Activated CD4-positive, alpha-beta memory T cell treated with anti-CD3 and anti-CD28 coated beads for 36 hours (primary cell): ENCODE data around the gene SLC30A3. TPM values are rescaled to one million over a fixed set of nuclear protein-coding genes. Genes with fewer than 3 reads are reported as not detected.
"Not testable (repeated sequence)": the region's sequence is repeated elsewhere in the genome, so short reads cannot be mapped to it uniquely, and the experiment has no call there.

Experiments
- CTCF ChIA-PET: fragments of 350-600 bp; sonication (Branson Sonifier 250); formaldehyde crosslinking; loops from one replicate; lab custom pipeline; 2021; ENCODE audit warnings: antibody characterized with exemption, inconsistent platforms; lab: Charles Lee
- POLR2A ChIA-PET: fragments of 350-600 bp; sonication (Branson Sonifier 250); formaldehyde crosslinking; loops from one replicate; lab custom pipeline; 2021; ENCODE audit warnings: antibody characterized with exemption; lab: Charles Lee
- DNase-seq: peaks from one replicate; pipeline ENCODE4 v3.0.0-alpha.2; 2020
- H3K27ac Mint-ChIP-seq: one replicate; pipeline ENCODE4 v1.8.0; 2021; ENCODE audit warnings: mixed read lengths
- H3K27me3 Mint-ChIP-seq: one replicate; pipeline ENCODE4 v1.8.0; 2021; ENCODE audit warnings: mixed read lengths
- H3K36me3 Mint-ChIP-seq: one replicate; pipeline ENCODE4 v1.8.0; 2021; ENCODE audit warnings: mixed read lengths
- H3K4me1 Mint-ChIP-seq: one replicate; pipeline ENCODE4 v1.8.0; 2021; ENCODE audit warnings: low read depth, mixed read lengths
- H3K4me3 Mint-ChIP-seq: one replicate; pipeline ENCODE4 v1.8.0; 2021; ENCODE audit warnings: mild to moderate bottlenecking, mixed read lengths
- H3K9me3 Mint-ChIP-seq: one replicate; pipeline ENCODE4 v1.8.0; 2021; ENCODE audit warnings: mixed read lengths
- intact Hi-C: fragments of 100-400 bp; cut with micrococcal nuclease; formaldehyde crosslinking; loops from one replicate; pipeline ENCODE4 v1.15.1; 2023
- total RNA-seq, 2 experiments: library from RNA; stranded (reverse); gene quantifications; one replicate each; pipeline ENCODE4 v1.2.3, GENCODE V29; 2021

Gene SLC30A3
- total RNA-seq, 2 experiments from 2014 or later = 0.86 to 0.90 TPM

GRCh38 chr2:27268296-27268695 lies 5.4 kb upstream of the SLC30A3 start:
- POLR2A ChIA-PET = not testable (repeated sequence)

GRCh38 chr2:27265536-27265870 lies 2.7 kb upstream of the SLC30A3 start:
- H3K4me1 Mint-ChIP-seq = peaks cover 23% of the 10 kb centered on the region
- no peak overlapping the region for H3K27ac Mint-ChIP-seq

More at GRCh38 chr2:27268296-27268695, 5.4 kb upstream of the SLC30A3 start:
- Mint-ChIP-seq H3K27me3 (peaks cover 23% of the 10 kb centered on the region), H3K4me1 (peaks cover 14% of the 10 kb centered on the region)
- CTCF ChIA-PET = interaction anchor here (7.9 kb wide), 1 partner anchor 12 kb away, joined by 94 read pairs; the partner anchor contains the start of gene TRIM54
- H3K9me3 Mint-ChIP-seq, H3K27ac Mint-ChIP-seq, intact Hi-C loops, H3K36me3 Mint-ChIP-seq, DNase-seq, H3K4me3 Mint-ChIP-seq: not testable (repeated sequence)

GRCh38 chr2:27264753-27265535 lies 2.1 kb upstream of the SLC30A3 start:
- Mint-ChIP-seq H3K4me1 (peaks cover 23% of the 10 kb centered on the region), H3K9me3 (no peaks in the 10 kb centered on the region), H3K36me3 (no peaks in the 10 kb centered on the region), H3K4me3 (peak overlapping the region; percentile 72), H3K27ac (no peak overlapping the region), H3K27me3 (peaks cover 42% of the 10 kb centered on the region)
- ChIA-PET POLR2A (interaction anchor here (0.8 kb wide), 1 partner anchor 35 kb away, joined by 3 read pairs; no protein-coding TSS in a partner anchor), CTCF (interaction anchor here (0.6 to 7.9 kb wide), 15 partner anchors 14 to 303 kb away, joined by 3 to 94 read pairs (median 4); partner anchors contain the start of gene TRIM54)
- intact Hi-C loops = no loop called here
- DNase-seq = peak; percentile 82

More at GRCh38 chr2:27265536-27265870, 2.7 kb upstream of the SLC30A3 start:
- POLR2A ChIA-PET = no interaction called here
- intact Hi-C loops = no loop called here
- no peaks in the 10 kb centered on the region for H3K9me3 Mint-ChIP-seq
- peak overlapping the region; percentile 9 for H3K4me3 Mint-ChIP-seq
- CTCF ChIA-PET = interaction anchor here (0.8 to 7.9 kb wide), 11 partner anchors 15 to 304 kb away, joined by 3 to 94 read pairs (median 4); partner anchors contain the start of gene TRIM54
- no peaks in the 10 kb centered on the region for H3K36me3 Mint-ChIP-seq
- DNase-seq = no peak
- peaks cover 39% of the 10 kb centered on the region for H3K27me3 Mint-ChIP-seq

DNA sequence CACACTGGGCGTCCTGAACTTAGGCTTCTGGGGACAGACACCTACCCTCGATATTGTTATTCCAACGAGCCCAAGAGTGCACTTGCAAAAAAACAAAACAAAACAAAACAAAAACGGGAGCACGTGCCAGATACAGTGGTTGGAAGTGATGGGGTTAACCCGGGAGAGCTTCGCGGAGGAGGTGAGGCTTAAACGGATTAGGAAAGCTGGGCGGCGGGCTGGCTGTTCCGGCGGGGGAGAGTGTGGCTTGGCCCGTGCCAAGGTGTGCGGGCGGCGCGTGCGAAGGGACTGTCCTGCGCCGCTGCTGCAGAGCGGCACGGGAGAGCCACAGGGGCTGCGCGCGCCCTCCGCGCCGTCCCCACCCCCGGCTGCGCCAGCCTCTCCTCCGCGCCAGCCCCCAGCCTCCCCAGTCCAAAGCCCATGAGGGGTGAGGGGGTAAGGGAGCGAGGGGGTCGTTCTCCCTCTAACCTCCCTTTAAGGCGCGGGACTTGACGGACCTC lies 1.5 kb upstream of the SLC30A3 start:
- peaks cover 23% of the 10 kb centered on the region for H3K4me1 Mint-ChIP-seq
- no peaks in the 10 kb centered on the region for H3K9me3 Mint-ChIP-seq
- no peak overlapping the region for H3K27ac Mint-ChIP-seq
- ChIA-PET POLR2A (interaction anchor here (0.8 kb wide), 1 partner anchor 35 kb away, joined by 3 read pairs; no protein-coding TSS in a partner anchor), CTCF (interaction anchor here (0.6 to 7.9 kb wide), 9 partner anchors 13 to 168 kb away, joined by 3 to 94 read pairs (median 3); partner anchors contain the start of gene TRIM54)
- DNase-seq = peak; percentile 28
- no peaks in the 10 kb centered on the region for H3K36me3 Mint-ChIP-seq
- H3K4me3 Mint-ChIP-seq = peak overlapping the region; percentile 72
- intact Hi-C loops = no loop called here
- H3K27me3 Mint-ChIP-seq = peaks cover 42% of the 10 kb centered on the region

GRCh38 chr2:27263287-27264252 lies 723 bp upstream of the SLC30A3 start:
- ChIA-PET POLR2A (interaction anchor here (0.5 kb wide), 1 partner anchor 16 kb away, joined by 3 read pairs; no protein-coding TSS in a partner anchor), CTCF (interaction anchor here (0.6 to 7.9 kb wide), 7 partner anchors 12 to 417 kb away, joined by 3 to 94 read pairs (median 4); partner anchors contain the start of gene TRIM54)
- Mint-ChIP-seq H3K27me3 (peaks cover 45% of the 10 kb centered on the region), H3K4me3 (peak overlapping the region; percentile 77), H3K36me3 (no peaks in the 10 kb centered on the region), H3K9me3 (no peaks in the 10 kb centered on the region), H3K27ac (no peak overlapping the region), H3K4me1 (peaks cover 23% of the 10 kb centered on the region)
- intact Hi-C loops = loop anchor here (2.0 kb wide), 2 partner anchors 17 to 51 kb away; partner anchors contain the start of genes ATRAID and SLC5A6
- DNase-seq = no peak

GRCh38 chr2:27261926-27262298 lies 935 bp downstream of the SLC30A3 start:
- Mint-ChIP-seq H3K9me3 (no peaks in the 10 kb centered on the region), H3K4me1 (peaks cover 23% of the 10 kb centered on the region), H3K4me3 (peak overlapping the region; percentile 38), H3K27me3 (peaks cover 55% of the 10 kb centered on the region), H3K27ac (no peak overlapping the region), H3K36me3 (no peaks in the 10 kb centered on the region)
- DNase-seq = peak; percentile 18
- intact Hi-C loops = loop anchor here (2.0 kb wide), 2 partner anchors 19 to 49 kb away; partner anchors contain the start of genes ATRAID and SLC5A6
- ChIA-PET POLR2A (no interaction called here), CTCF (interaction anchor here (7.9 kb wide), 1 partner anchor 19 kb away, joined by 94 read pairs; the partner anchor contains the start of gene TRIM54)

- no peak for DNase-seq
- peaks cover 55% of the 10 kb centered on the region for H3K27me3 Mint-ChIP-seq
- no peak overlapping the region for H3K27ac Mint-ChIP-seq
- H3K4me3 Mint-ChIP-seq = peak overlapping the region; percentile 38
- CTCF ChIA-PET = interaction anchor here (7.9 kb wide), 1 partner anchor 19 kb away, joined by 94 read pairs; the partner anchor contains the start of gene TRIM54
- H3K36me3 Mint-ChIP-seq = no peaks in the 10 kb centered on the region
- H3K4me1 Mint-ChIP-seq = peaks cover 23% of the 10 kb centered on the region
- POLR2A ChIA-PET = no interaction called here
- intact Hi-C loops = no loop called here
- H3K9me3 Mint-ChIP-seq = no peaks in the 10 kb centered on the region
Observed at GRCh38 chr2:27261241-27261925, 1.5 kb downstream of the SLC30A3 start.

- ChIA-PET CTCF (interaction anchor here (1.4 to 1.7 kb wide), 2 partner anchors 22 to 45 kb away, joined by 6 to 7 read pairs; no protein-coding TSS in a partner anchor), POLR2A (no interaction called here)
- DNase-seq = no peak
- H3K27ac Mint-ChIP-seq = no peak overlapping the region
- no peaks in the 10 kb centered on the region for H3K9me3 Mint-ChIP-seq
- intact Hi-C loops = no loop called here
- peaks cover 43% of the 10 kb centered on the region for H3K27me3 Mint-ChIP-seq
- H3K4me1 Mint-ChIP-seq = peaks cover 7% of the 10 kb centered on the region
- H3K36me3 Mint-ChIP-seq = no peaks in the 10 kb centered on the region
- no peak overlapping the region for H3K4me3 Mint-ChIP-seq
Observed at GRCh38 chr2:27258051-27258450, 4.8 kb downstream of the SLC30A3 start.

- Mint-ChIP-seq H3K4me1 (peaks cover 6% of the 10 kb centered on the region), H3K27ac (no peak overlapping the region), H3K9me3 (no peaks in the 10 kb centered on the region), H3K4me3 (no peak overlapping the region), H3K27me3 (peaks cover 43% of the 10 kb centered on the region), H3K36me3 (no peaks in the 10 kb centered on the region)
- ChIA-PET CTCF (interaction anchor here (1.4 kb wide), 1 partner anchor 47 kb away, joined by 6 read pairs; no protein-coding TSS in a partner anchor), POLR2A (no interaction called here)
- DNase-seq = no peak
- intact Hi-C loops = no loop called here
Observed at GRCh38 chr2:27256855-27257454, 5.9 kb downstream of the SLC30A3 start.

- Mint-ChIP-seq H3K27ac (no peak overlapping the region), H3K4me1 (no peaks in the 10 kb centered on the region), H3K9me3 (no peaks in the 10 kb centered on the region), H3K27me3 (peaks cover 33% of the 10 kb centered on the region), H3K36me3 (no peaks in the 10 kb centered on the region), H3K4me3 (no peak overlapping the region)
- intact Hi-C loops = no loop called here
- POLR2A ChIA-PET = no interaction called here
- CTCF ChIA-PET = interaction anchor here (1.2 kb wide), 1 partner anchor 24 kb away, joined by 4 read pairs; no protein-coding TSS in a partner anchor
- no peak for DNase-seq
Observed at GRCh38 chr2:27255660-27256059, 7.2 kb downstream of the SLC30A3 start.
